SH-SY5Y (cell line): ENCODE measurements around the gene VIPR1.

Source experiments
- GATA2 ChIP-seq: IDR thresholded peaks from 2 replicates; pipeline ENCODE4 v1.6.1; 2011; ENCODE audit warnings: mild to moderate bottlenecking, low read depth, low read length
- GATA3 ChIP-seq: IDR thresholded peaks from 2 replicates; pipeline ENCODE4 v1.6.1; 2011; ENCODE audit warnings: low read depth, mild to moderate bottlenecking, low read length, moderate library complexity

DNA sequence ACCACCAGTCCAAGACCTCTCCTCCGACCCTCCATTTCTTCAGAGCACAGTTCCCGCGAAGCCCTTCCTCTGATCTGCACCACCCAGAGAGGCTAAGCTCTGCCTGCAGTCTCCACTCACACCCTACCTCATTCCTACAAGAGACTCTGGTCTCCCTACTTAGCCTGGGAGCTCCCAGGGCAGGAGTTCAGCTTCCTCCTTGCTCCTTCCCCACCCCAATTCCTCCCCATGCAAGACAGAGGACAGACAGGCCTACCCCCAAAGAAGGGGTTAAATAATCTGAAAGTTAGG, 12.6 kb upstream of the VIPR1 start:
- no peak for TF ChIP-seq GATA2
- TF ChIP-seq GATA3 = no peak
